NCI-H2171 treated with DMSO at 0.1 percent for 48 hours (cell line): ENCODE results near the gene PSMG3.
A peak's percentile ranks its signal among the peaks of the same experiment; 100 is the strongest.

Source experiments
- DNase-seq: peaks from one replicate; lab custom pipeline; 2025; lab: John Stamatoyannopoulos, UW

Gene PSMG3, protein sequence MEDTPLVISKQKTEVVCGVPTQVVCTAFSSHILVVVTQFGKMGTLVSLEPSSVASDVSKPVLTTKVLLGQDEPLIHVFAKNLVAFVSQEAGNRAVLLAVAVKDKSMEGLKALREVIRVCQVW

DNA sequence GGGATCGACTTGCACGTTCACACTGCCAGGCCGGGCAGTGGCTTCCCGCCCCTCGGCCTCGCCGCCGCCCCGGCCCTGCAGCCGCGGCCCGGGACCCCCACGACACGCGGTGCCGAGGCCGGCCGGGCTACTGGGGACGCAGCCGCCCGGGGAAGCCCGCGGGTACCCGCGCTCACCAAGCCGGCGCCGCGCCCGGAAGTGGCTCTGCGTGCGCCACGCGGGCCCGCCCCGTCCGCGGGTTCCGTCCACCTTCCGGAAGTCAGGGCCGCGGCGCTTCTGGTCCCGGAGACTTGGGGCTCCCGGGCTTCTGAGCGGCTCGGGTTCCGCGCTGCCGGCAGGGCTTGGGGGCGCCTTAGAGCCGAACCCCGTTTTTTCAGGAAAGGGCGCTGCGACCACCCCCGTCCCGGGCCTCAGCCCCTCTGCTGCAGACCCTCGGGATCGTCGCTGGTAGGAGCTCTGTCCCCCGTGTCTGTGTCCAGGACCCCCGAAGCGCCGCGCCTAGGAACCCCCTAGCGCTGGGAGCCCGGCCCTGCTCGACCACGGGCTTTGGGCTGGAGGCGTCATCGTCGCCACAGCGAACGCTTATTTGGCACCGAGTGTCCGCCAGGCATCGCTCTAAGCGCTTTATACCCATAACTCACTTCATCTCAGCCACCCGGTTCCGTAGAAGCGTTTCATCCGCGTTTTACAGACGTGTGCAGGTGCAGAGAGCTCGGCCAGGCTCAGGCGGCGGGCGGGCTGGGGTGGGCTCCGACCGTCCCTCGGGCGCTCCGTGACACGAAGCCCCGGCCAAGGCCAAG is at the start of gene PSMG3:
TSS of gene PSMG3 (minus strand) at position 200 of the 800 bp plus-strand sequence. CDS start 693 bp downstream, outside the sequence.
- peak; percentile 88 for DNase-seq

GRCh38 chr7:1618475-1618874 is 48.6 kb upstream of the PSMG3 start:
- no peak for DNase-seq

DNA sequence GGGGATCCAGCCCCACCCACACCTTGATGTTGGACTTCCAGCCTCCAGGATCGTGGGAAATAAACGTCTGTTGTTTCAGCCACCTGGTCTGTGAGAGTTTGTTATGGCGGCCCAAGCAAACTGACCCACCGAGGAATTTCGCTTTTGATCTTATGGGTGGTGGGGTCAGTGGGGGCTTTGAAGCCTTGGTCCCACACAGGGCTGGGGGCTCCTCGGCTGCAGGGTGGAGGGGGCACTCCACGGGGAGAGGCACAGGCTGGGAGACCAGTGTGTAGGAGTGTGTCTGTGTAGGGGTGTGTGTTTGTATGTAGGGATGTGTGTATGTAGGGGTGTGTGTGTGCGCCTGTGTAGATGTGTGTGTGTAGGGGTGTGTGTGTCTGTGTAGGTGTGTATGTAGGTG is 48.1 kb upstream of the PSMG3 start:
- no peak for DNase-seq

DNA sequence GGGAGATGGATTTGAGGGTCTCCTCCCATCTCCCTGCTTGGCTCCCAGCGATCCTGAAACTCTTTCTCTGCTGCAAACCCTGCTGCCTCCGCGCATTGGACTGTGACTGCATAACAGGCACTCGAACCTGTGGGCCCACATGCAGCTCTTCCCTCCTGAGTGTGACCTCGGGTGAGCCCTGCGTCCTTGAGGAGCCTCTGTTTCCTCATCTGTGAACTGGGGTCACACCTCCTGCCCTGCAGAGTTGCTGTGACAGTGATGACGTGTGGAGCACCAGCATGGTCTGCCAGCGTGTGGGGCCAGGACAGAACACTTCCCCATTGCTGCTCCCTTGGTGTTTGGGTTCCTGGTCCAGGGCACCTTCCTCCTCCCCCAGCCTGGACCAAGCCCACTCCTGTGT is 46.9 kb upstream of the PSMG3 start:
- no peak for DNase-seq

DNA sequence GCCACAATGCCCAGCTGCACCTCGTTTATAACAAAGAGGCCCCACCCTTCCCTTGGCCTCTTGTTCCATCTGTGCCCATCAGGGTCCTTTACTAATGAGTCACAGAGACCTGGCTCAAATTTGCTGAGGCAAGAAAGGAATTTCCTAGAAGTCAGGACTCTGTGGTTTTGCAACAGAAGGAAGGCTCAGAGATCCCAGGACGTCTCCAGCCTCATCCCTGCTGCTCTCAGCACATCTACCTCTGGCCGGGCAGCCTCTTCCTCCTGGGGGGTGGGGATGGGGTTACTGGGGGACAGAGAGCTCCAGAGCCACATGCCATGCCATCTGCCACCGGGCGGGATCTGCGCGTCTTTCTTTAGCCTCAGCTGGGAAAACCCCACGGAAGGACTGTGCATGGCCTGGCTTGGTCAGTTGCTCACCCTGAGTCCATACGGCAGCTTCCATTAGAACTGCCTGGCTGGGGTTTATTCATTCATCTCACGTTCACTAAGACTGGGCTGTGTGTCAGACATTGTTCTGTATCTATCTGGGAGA is 41.9 kb upstream of the PSMG3 start:
- DNase-seq = peak; percentile 63

- DNase-seq = no peak
These were observed 41.0 kb upstream of the PSMG3 start for GRCh38 chr7:1610678-1611302.

- no peak for DNase-seq
These were observed 40.3 kb upstream of the PSMG3 start for GRCh38 chr7:1610013-1610677.

DNA sequence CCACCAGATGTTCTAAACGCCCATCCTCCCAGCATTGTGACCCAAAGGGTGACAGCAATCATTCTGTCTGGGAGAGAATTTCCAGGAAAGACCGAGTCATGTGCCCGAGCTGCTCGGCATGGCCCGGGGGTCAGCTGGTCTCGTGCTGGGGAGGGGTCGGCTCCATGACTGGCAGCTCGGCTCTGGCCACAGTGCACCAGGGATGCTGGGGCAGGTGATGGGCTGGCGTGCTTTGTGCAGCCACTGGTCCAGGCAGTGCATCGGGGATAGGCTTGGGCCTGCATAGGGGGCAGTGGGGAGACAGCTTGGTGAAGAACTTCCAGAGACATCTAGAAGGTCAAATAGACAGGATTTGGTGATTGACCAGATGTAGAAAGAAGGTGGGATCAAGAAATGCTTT is 39.2 kb upstream of the PSMG3 start:
- no peak for DNase-seq

DNA sequence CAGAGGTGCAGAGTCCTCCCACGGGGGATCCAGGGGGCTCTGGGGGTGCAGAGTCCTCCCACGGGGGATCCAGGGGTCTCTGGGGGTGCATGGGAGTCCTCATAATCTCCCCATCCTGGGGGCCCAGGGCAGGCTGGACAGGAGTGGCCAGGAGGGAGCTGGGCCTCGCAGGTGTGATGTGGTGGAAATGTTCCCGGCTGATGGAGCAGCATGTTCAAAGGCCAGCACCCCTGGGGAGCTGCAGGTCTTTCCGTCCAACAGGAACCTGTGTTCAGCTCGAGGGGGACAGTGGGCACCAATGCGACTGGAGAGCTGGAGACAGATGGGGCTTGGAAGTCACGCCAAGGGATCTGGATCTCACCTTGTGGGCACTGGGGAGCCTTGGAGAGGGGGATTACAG is 38.5 kb upstream of the PSMG3 start:
- DNase-seq = no peak

GRCh38 chr7:1607696-1608095 is 37.9 kb upstream of the PSMG3 start:
- DNase-seq = no peak

DNA sequence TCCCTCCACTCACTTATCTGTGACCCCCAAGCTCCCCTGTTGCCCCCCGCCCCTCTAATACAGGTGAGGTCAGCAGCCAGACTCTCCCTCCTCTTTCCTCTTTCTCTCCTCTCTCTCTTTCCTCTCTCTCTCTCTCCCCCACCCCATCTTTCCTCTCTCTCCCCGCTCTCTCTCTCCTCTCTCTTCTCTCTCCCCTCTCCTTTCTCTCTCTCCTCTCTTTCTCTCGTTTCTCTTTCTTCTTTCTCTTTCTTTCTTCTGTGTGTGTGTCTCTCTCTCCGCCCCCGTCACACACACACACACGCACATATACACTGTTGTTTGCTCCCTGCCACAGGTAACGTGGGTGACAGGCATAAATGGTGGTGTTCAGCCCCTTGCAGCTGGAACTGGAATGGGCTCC is 37.2 kb upstream of the PSMG3 start:
- DNase-seq = no peak

DNA sequence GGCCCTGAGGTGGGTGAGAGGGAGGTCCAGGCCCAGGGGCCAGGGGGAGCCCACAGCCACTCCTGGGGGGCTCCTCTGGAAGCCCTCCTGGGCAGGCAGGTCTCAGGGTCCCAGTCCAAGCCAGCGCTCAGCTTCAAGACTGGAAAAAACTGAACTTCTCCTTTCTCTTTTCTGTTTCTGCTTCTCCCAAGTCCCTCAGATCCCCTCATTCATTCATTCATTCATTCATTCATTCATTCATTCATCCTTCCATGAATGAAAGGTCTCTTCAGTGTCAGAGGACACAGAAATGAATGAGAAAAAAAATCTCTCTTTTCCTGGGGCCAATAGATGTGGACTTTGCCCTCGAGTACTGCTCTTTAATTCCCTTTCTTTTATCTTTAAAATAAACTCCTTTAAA is 34.6 kb upstream of the PSMG3 start:
- DNase-seq = no peak

DNA sequence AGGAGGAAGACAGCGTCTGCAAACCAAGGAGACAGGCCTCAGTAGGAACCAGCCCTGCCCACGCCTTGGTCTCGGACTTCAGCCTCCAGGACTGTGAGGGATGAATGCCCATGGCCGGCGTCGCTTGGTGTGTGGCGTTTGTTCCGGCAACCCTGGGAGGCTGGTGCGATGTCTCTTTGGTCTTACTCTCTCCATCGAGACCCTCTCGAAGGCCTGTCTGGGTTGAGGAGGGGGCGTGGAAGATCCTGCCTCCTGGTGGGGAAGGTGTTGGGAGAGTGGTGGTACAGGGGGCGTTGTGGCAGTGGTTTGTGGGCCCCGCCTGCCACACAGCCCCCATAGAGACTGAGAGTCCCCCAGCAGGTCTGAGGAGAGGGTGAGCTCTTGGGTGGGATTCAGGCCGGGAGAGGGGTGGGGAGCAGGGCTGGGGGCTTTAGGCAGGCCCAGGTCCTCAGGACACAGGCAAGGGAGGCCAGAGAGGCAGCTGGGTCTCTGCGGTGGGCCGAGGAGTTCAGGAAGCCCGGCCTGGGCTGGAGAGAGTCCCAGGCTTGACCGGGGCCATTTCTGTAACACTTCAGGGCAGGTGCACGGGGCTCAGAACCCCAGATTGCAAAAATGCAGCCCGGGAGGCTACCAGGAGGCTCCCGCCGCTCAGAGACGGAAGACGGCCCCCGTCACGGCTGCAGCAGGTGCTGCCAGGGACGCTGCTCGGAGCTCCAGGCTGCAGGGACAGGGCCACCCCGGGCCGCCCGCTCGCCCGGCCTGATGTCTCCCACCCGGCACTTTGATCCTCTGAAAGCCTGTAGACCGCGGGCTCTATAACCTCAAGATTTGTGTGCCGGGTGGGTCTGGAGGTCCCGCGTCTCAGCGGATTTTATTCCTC is 33.8 kb upstream of the PSMG3 start:
- no peak for DNase-seq

DNA sequence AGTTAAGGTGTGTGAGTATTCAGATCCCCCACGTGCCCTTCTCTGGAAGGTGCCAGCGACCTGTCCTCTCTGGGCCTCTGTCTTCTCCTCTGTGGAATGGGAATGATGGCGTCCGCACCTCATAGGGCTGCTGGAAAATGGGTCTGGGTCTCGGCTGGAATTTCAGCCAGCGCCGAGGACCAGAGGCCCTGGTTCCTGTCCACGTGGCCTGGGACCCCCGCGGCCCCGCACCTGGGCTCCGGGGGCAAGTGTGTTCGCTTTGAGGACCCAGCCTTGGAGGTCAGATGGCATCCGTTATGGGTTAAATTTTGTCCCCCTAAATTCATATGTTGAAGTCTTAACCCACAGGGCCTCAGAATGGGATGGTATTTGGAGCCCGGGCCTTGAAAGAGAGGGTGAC is 32.6 kb upstream of the PSMG3 start:
- no peak for DNase-seq

DNA sequence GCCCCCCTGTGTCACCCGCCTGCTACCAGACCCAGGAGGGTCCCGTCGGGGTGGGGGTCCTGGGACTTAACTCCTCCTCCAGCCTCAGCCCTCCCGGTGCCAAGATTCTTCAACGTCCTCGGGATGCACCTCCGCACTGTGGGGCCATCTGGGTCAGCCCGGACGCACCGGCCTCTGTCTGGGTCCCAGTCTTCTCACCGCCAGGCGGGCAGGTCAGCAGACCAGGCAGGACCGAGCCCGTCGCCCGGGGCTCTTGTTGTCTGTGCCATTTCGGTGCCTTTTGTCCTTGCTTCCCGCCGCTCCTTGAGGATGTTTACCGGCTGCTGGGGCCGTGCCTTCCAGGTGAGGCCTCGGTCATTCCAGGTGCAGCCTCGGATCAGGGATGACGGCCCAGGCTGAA is 32.1 kb upstream of the PSMG3 start:
- no peak for DNase-seq

DNA sequence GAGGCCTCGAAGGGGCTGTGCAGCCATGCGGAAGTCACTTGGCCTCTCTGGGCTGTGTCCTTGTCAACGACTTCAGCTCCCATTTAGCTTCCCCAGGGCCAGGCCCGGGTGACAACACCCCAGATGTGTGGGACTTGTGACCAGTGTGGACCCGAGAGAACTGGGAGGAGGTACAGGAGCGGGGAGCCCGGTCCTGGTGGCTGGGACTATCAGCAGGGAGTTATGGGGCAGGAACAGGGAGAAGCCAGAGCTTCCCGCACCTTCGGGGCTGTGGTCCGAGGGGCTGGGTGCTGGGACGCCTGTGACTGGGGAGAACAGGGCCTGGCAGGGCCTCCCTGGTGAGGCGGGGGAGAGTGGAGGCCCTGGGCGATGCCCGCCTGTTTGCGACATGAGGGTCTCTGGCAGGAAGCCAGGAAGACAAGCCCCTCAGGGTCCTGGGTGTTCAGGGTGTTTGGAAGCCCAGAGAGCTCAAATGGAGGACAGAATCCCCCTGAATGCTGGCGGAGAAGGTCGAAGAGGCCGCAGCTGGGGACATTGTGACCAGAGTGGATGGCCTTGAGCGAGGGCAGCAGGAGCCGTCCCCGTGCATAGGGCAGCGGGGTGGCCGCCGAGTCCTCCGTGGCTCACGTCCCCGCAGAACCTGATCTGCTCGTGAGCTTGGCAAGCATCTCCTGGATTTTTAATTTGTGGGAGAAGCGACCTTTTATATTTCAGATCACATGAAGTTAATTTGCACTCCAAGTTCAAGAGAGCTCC is 30.0 kb upstream of the PSMG3 start:
- DNase-seq = no peak

DNA sequence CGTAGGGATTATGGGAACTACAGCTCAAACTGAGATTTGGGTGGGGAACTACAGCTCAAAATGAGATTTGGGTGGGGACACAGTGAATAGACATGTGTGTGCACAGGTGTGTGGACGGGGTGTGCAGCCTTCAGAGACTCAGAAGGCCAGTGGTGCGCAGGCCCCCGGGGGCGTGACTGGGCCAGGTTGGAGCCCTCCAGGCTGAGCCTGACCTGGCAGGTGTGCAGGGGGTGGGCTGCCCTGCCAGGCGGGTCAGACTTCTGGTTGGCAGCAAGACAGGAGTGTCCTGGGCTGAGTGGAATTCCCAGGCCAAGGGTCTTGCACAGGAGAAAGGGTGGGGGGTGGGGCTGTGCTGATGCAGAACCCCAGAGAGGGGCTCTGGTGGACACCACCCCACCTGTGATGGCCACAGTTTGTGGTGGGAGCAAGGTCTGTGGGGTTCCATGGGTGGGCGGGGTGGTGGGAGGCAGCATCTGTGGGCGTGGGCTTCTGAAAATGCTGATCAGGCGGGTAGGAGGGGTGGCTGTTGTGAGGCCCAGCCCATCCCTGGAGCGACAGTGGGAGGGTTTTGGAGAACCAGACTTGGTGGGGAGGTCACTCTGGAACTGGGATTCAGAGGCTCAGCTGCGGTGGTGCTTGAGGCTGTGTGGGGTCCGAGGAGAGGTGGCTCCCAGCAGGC is 29.3 kb upstream of the PSMG3 start:
- DNase-seq = no peak

DNA sequence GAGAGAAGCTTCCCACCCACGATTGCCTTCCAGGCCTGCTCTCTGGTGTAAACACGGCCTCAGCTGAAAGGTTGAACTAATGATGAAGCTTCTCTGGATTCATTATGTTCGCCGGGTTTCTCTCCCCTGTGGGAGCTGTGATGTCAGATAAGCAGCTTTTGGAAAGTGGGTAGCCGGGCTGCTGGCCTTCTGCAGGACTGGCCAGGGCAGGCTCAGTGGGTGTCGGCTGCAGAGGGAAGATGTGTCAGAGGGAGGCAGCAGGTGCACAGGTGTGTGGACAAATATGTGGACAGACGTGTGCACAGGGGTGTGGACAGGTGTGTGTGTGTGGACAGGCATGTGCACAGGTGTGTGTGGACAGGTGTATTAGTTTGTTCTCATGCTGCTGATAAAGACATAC is 28.5 kb upstream of the PSMG3 start:
- DNase-seq = no peak

- no peak for DNase-seq
These were observed 28.0 kb upstream of the PSMG3 start for GRCh38 chr7:1597791-1598190.

DNA sequence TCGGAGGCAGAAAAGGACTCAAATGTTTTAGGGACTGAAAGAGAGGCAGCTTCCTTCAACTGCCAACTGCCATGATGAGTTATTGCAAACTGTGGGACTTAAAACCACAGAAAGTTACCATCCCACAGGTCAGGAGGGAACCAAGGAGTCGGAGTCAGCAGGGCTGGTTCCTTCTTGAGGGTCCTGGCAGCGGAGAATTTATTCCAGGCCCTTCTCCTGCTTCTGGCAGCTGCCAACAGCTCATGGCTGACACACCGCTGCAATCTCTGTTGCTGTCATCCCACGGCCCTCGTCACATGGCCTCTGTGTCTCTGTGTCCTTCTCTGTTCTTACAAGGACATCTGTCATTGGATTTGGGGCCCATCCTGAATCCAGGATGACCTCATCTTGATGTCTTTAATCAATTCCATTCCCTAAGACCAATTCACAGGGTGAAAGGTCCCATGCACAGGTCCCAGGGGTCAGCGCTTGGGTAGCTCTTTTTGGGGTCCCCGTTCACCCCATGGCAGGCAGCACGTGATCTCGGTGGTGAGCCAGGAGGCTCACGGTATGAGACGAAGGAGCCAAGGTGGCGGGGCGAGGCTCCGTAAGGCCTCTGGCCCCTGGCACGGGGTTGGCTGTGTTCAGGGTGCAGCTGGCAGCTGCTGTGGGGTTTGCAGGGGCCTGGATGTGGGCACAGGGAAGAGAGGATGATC is 27.4 kb upstream of the PSMG3 start:
- no peak for DNase-seq
